A549 treated with CpdA at 1 μM for 4 hours (cell line): Measurements from ENCODE around the gene HEMK1. TPM values are rescaled to one million over a fixed set of nuclear protein-coding genes. Genes with fewer than 3 reads are reported as not detected.

Experiments
- total RNA-seq: library from RNA; stranded (reverse); fragments of 200-300 nt; extraction: Qiagen RNA extraction; gene quantifications from 5 replicates; pipeline ENCODE4 v1.2.3, GENCODE V29; 2022; ENCODE audit warnings: low read depth

The HEMK1 gene, protein sequence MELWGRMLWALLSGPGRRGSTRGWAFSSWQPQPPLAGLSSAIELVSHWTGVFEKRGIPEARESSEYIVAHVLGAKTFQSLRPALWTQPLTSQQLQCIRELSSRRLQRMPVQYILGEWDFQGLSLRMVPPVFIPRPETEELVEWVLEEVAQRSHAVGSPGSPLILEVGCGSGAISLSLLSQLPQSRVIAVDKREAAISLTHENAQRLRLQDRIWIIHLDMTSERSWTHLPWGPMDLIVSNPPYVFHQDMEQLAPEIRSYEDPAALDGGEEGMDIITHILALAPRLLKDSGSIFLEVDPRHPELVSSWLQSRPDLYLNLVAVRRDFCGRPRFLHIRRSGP
- 4.9 to 6.9 TPM (median 6.5 TPM) in 5 replicates for total RNA-seq

DNA sequence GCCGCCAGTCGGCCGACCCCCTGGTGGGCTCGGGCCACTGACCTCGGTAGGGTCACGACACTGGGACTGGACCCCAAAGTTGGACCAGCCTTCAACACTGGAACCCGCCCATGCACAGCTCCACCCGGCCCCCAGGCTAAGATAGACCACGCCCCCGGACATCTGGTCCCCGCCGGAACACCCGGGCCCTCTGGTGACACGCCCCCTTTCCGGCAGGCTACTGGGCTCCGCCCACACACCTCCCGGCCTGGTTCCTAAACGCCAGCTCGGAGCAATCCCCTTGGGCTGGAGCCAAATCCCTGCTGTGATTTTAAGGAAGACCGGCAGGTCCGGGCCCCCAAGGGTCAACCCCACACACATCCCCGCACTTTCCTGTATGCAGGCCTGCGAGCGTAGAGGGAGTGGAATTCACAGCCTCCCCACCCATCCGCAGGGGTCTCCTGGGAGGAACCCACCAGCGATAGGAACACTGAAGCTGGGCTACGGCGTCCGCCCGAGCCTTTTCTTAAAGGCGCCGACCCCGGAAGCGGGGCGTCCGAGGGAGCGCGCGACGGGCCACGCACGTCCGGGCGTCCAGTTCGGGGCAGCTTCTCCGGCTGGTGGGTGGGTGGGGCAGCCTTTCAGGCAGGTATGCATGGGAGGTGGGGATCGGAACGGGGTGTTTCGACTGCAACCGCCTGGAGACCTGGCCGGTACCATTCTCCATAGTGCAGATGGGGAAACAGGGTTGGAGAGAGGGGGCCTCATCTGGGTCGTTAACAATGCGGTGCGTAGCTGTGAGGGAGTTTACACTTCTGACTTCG is at the start of gene HEMK1:
HEMK1 (plus strand) TSS at position 576 of the 803 bp plus-strand sequence. CDS start 1,583 bp downstream, outside the sequence.

DNA sequence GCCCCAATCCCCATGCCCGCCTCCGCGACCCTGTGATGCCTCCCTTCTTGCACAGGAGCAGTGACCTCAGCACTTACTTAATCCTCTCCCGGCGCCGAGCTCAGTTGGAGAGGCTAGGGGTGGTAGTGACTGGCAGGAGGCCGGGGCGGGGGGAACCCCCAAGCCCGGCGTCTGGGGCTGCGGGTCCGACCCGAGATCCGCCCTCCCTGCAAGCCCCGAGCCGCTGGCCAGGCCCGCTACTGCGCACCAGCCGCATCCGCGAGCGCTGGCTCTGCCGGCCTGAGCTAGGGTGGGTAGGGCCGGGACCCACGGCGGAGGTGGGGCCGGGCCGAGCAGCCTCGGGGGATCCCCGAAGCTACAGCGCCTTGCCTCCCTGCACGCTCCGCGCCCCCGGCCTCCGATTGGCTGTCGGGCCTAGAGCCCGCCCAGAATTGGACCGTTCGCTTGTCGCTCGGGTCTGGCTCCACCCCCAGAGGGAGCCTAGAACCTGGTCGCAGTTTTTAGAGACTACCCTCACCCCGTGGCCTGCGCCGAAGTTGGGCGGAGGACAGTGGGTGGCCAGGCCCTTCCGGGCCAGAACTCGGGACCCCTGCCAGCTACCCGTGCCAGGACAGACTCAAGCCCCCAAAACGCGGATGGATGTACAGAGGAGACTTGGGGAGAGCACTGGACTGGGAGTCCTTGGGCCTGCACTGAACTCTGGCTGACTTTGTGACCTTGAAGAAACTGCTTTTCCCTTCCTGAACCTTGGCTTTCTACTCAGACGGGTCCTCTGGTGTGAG is 1.7 kb upstream of the HEMK1 start, which contains the start of gene C3orf18:
C3orf18 (minus strand) TSS at position 362 of the 782 bp plus-strand sequence. CDS start 2,048 bp downstream, outside the sequence.

DNA sequence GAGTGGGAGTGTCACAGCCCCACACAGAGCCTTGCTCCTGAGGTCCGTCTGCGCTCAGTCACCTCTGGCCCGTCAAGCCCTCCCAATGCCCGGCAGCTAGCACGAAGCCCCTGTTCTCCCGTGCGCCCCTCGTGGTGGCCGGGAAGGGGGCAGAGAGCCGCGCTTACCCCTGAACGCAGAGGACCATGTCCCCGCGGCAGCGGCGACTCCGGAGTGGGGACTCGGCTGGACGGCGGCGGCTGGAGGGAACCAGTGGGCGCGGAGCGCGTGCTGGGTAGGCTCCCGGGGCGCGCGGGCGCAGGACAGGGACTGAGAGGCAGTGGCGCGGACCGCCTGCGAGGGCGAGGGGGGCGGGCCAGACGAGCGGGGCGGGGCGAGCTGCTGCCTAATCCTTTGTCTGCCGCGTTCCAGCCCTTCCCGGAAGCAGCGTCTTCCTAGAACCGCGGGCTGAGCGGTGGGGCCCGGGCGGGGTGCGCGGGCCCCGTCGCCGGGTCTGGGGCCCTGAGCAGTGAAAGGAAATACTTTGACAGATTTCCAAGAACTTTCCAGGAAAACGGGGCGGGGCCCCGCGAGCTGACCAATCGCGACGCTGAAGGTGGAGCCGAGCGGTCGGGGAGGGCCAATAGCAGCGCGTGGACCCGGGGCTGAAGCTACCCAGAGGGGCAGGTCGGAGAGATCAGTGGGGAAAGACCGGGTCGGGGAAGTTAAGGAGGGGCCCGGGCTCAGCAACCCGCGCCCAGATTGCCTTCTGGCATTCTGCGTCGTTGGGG is 42.3 kb downstream of the HEMK1 start, which contains the start of gene CISH:
CISH (minus strand) TSS at position 311 of the 770 bp plus-strand sequence; CDS start at position 187, 124 bp downstream.

DNA sequence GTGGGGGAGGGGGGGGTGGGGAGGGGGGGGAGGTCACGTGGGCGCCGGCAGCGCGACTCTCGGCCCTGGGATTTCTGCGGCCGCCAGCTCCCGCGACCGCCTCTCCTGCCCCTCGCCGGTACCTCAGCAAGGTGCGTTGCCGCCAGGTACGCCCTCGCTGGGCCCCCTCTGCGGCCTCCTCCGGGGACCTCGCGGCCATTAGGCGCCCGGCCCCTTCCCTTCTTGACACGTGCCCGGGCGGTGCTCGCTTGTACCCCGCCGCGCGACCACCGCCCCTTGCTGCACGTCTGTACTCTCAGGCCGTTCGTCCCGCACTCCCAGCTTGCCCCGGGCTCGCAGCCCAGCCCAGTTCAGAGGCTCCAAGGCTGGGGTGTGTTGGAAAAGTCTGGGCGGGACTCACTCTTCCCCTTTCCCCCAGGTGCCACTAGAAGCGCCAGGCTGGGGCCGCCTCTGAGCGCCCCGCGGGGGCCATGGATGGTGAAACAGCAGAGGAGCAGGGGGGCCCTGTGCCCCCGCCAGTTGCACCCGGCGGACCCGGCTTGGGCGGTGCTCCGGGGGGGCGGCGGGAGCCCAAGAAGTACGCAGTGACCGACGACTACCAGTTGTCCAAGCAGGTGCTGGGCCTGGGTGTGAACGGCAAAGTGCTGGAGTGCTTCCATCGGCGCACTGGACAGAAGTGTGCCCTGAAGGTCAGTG is 47.9 kb downstream of the HEMK1 start, which contains the start of gene MAPKAPK3:
MAPKAPK3 (plus strand) TSS at position 56 of the 696 bp plus-strand sequence; CDS start at position 471, 415 bp downstream.

Other genes starting within 250 kb of the HEMK1 start
- 18.8 to 27.5 TPM (median 23.2 TPM) in 5 replicates for gene HYAL2, start 246.8 kb upstream of the HEMK1 start, total RNA-seq
- gene TUSC2, start 241.3 kb upstream of the HEMK1 start, total RNA-seq: 21.8 to 37.7 TPM (median 36.6 TPM) in 5 replicates
- gene RASSF1, start 228.7 kb upstream of the HEMK1 start, total RNA-seq: 16.4 to 20.7 TPM (median 18.7 TPM) in 5 replicates
- gene ZMYND10, start 223.8 kb upstream of the HEMK1 start, total RNA-seq: 0.36 to 1.3 TPM (median 0.91 TPM) in 5 replicates
- 13.4 to 15.1 TPM (median 13.8 TPM) in 5 replicates for gene NPRL2, start 218.7 kb upstream of the HEMK1 start, total RNA-seq
- 14.6 to 22.0 TPM (median 21.1 TPM) in 5 replicates for gene CYB561D2, start 218.7 kb upstream of the HEMK1 start, total RNA-seq
- gene TMEM115, start 210.0 kb upstream of the HEMK1 start, total RNA-seq: 37.1 to 46.1 TPM (median 45.8 TPM) in 5 replicates
- gene CACNA2D2, start 65.9 kb upstream of the HEMK1 start, total RNA-seq: 0.28 to 0.66 TPM (median 0.52 TPM) in 5 replicates
- 2.1 to 3.1 TPM (median 2.6 TPM) in 5 replicates for gene C3orf18, start 1.8 kb upstream of the HEMK1 start, total RNA-seq
- gene CISH, start 42.3 kb downstream of the HEMK1 start, total RNA-seq: 0.46 to 0.78 TPM (median 0.66 TPM) in 5 replicates
- gene MAPKAPK3, start 47.6 kb downstream of the HEMK1 start, total RNA-seq: 21.9 to 27.4 TPM (median 24.5 TPM) in 5 replicates
- 0.42 to 0.51 TPM (median 0.49 TPM) in 5 replicates for gene DOCK3, start 105.4 kb downstream of the HEMK1 start, total RNA-seq